IPS DF 6.9 (cell line): Measurements from ENCODE around the gene ARHGAP25.

Experiments
- DNase-seq: peaks from one replicate; pipeline ENCODE4 v3.0.0-alpha.2; 2013; ENCODE audit warnings: low read depth, low spot score
- H3K27ac ChIP-seq: one replicate; pipeline ENCODE4 v1.5.1; 2013; ENCODE audit warnings: low read length, control low read depth
- H3K27me3 ChIP-seq: 2 replicates; pipeline ENCODE4 v1.6.1; 2013; ENCODE audit warnings: mild to moderate bottlenecking, low read length; ENCODE audit not compliant: control insufficient read depth, insufficient read depth
- H3K36me3 ChIP-seq: 2 replicates; pipeline ENCODE4 v1.6.1; 2013; ENCODE audit warnings: low read length; ENCODE audit not compliant: control insufficient read depth, insufficient read depth
- H3K4me1 ChIP-seq: 2 replicates; pipeline ENCODE4 v1.6.1; 2013; ENCODE audit warnings: low read length; ENCODE audit not compliant: control insufficient read depth, insufficient read depth
- H3K4me3 ChIP-seq: 2 replicates; pipeline ENCODE4 v1.5.1; 2013; ENCODE audit warnings: mild to moderate bottlenecking, low read length
- H3K9me3 ChIP-seq: 2 replicates; pipeline ENCODE4 v1.6.1; 2013; ENCODE audit warnings: low read length, inconsistent platforms; ENCODE audit not compliant: control insufficient read depth, insufficient read depth
- WGBS: extraction: QIAGEN DNeasy Blood & Tissue Kit; methylation state at CpG from one replicate; pipeline ENCODE4 v1.1.7; 2013; ENCODE audit warnings: mixed read lengths, missing lambda C conversion rate; ENCODE audit not compliant: insufficient read length, insufficient coverage; 5-methylcytosine and 5-hydroxymethylcytosine counted together

Gene ARHGAP25

DNA sequence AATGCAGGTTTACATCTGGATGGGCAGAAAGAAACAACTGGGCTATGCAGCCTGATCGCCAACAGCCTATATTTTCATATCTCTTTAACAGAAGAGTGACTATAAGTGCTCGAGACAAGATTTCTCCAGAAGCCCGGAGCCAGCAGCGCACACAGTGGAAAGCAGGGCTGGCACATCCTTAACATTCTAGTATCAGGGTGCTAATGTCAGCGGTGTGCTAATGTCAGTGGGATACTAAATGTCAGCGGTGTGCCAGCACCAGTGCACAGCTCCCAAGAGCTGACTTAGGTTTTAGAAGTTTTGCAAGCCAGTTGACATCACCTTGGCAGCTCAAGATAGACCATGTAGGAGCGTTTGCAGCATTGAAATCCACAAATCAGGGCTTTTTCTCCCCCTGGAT, 128.3 kb downstream of the ARHGAP25 start:
- Histone ChIP-seq H3K4me3 (no peak overlapping the region), H3K27me3 (peaks cover 1% of the 10 kb centered on the region; the same call in 1 of the 2 replicates), H3K27ac (no peak overlapping the region), H3K4me1 (no peaks in the 10 kb centered on the region), H3K36me3 (no peaks in the 10 kb centered on the region), H3K9me3 (no peaks in the 10 kb centered on the region)
- DNase-seq: no peak
- no CpG with 5 or more reads among the region's 7 CpGs for WGBS

DNA sequence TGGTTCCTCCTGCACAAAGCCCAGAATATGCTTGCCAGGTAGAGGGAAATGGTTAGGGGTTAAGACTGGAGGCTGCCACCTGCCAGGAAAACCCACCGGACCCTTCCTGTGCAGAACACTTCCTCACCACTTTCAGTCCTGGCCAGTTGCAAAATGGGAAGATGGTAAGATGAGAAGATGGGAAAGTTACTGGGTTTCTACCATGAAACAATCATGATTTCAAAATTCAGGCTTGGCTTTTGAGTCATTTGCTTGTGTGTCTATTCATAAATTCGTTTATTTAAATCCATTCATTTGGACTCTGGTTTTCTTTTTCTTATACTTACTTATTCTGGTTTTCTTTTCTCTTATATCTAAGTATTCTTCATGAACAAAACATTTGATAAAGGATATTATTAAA, 129.4 kb downstream of the ARHGAP25 start:
- Histone ChIP-seq H3K36me3 (no peaks in the 10 kb centered on the region), H3K27ac (no peak overlapping the region), H3K4me1 (no peaks in the 10 kb centered on the region), H3K4me3 (no peak overlapping the region), H3K9me3 (no peaks in the 10 kb centered on the region), H3K27me3 (peaks cover 1% of the 10 kb centered on the region; the same call in 1 of the 2 replicates)
- WGBS: no CpG with 5 or more reads among the region's 2 CpGs
- no peak for DNase-seq

DNA sequence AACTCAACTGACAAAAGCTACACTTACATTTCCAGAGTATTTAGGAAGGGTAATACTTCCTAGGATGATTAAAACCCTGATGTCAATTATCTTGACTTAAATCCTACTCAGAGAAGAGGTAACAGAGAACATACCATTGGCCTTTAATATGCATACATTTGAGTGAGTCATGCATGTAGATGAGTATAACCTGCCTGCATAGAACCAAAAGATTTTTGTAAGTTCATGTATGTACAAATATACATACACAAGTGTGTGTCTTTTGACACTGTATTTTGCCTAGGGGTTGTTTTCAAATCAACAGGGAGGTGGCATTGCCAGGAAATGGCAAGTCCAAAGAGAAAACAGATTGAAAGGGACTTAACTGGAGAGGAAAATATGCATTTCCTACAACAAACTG, 130.5 kb downstream of the ARHGAP25 start:
- H3K9me3 ChIP-seq: no peaks in the 10 kb centered on the region
- H3K36me3 ChIP-seq: no peaks in the 10 kb centered on the region
- no peak overlapping the region for H3K27ac ChIP-seq
- H3K4me3 ChIP-seq: no peak overlapping the region
- peaks cover 1% of the 10 kb centered on the region; the same call in 1 of the 2 replicates for H3K27me3 ChIP-seq
- no peaks in the 10 kb centered on the region for H3K4me1 ChIP-seq
- DNase-seq: no peak

DNA sequence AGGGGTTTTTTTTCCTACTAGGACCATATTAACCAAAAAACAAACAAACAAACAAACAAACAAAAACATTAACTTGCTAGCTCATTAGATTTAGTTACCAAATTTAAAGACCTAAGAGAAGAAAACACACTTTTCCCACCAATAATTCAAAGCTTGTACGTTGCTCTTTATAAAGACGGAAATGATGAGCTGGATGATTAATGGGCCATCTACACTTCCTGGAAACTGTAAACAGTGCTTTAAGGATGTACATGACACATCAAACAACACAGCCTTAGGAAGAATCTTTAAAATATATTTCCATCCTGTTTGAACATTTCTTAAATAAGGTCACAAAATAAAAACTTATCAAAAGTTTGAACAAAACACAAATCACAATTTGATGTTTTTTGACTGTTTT, 135.6 kb downstream of the ARHGAP25 start:
- Histone ChIP-seq H3K27me3 (no peaks in the 10 kb centered on the region), H3K4me3 (no peak overlapping the region), H3K27ac (no peak overlapping the region), H3K36me3 (no peaks in the 10 kb centered on the region), H3K9me3 (no peaks in the 10 kb centered on the region), H3K4me1 (no peaks in the 10 kb centered on the region)
- WGBS: no CpG with 5 or more reads among the region's 2 CpGs
- no peak for DNase-seq

DNA sequence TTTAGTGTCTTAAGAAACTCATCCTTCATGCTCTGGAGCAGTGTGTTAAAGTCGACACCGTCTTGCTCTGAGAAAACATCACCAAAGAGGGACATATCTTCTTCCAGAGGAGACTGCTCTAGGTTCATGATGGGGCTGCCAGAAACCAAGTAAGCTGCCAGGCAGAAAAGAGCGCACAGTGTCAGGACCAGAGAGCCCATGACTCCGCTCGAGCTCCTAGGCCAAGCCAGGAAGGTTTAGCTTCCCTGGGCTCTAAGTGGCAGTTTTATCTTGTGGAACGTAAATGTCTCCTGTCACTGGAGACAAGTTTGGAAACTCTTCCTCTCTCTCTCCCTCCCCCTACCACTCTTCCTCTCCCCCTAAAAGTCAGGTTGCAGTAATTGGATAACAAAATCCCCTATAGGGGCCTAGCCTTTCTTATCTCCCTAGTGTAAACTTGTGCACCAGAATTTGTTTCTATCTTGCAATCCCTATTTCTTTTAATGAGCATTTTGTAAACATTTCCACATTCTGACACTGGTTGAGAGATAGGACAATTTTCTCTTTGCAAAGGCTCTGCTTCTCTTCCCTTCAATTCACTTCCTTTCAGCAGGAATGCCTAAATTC, 136.7 kb downstream of the ARHGAP25 start, which contains the start of gene BMP10:
Gene BMP10 (minus strand): TSS at position 239 of the 606 bp plus-strand sequence. CDS start 39 bp downstream, at position 200.
- WGBS: no CpG with 5 or more reads among the region's 6 CpGs
- Histone ChIP-seq H3K27me3 (no peaks in the 10 kb centered on the region), H3K4me1 (no peaks in the 10 kb centered on the region), H3K27ac (no peak within 1 kb of the TSS), H3K36me3 (no peaks in the 10 kb centered on the region), H3K9me3 (no peaks in the 10 kb centered on the region), H3K4me3 (no peak within 1 kb of the TSS)
- no peak for DNase-seq
